Small intestine (tissue), 7 donors: ENCODE measurements around the gene P2RY11. TPM values are rescaled to one million over a fixed set of nuclear protein-coding genes. Genes with fewer than 3 reads are reported as not detected.

Experiments used
- DNase-seq, 2 donors: peaks; one replicate each; pipeline versions ENCODE4 v3.0.0 to v3.0.0-alpha.2; 2013
- FAIRE-seq: peaks from 2 replicates; lab custom pipeline; 2012; peaks lifted over from hg19 to GRCh38; lab: Jason Lieb, UNC
- H3K27ac ChIP-seq, 3 donors: one replicate each; pipeline ENCODE4 v1.5.1; 2013; ENCODE audit warnings: low read length in 2 of 3, mild to moderate bottlenecking in 2 of 3, control low read depth in 1 of 3, inconsistent platforms in 1 of 3, low read depth in 1 of 3, moderate library complexity in 1 of 3
- H3K27me3 ChIP-seq, 3 donors: one replicate each; pipeline ENCODE4 v1.6.1; 2013; ENCODE audit warnings: low read length in 3 of 3, inconsistent platforms in 1 of 3; ENCODE audit not compliant: control insufficient read depth in 3 of 3, insufficient read depth in 3 of 3
- H3K36me3 ChIP-seq, 3 donors: one replicate each; pipeline ENCODE4 v1.6.1; 2013; ENCODE audit warnings: low read length in 3 of 3, inconsistent platforms in 1 of 3, low read depth in 1 of 3, mild to moderate bottlenecking in 1 of 3, moderate library complexity in 1 of 3; ENCODE audit not compliant: control insufficient read depth in 3 of 3, insufficient read depth in 2 of 3
- H3K4me1 ChIP-seq, 3 donors: one replicate each; pipeline ENCODE4 v1.6.1; 2013; ENCODE audit warnings: low read length in 2 of 3, inconsistent platforms in 1 of 3, low read depth in 1 of 3, mild to moderate bottlenecking in 1 of 3, moderate library complexity in 1 of 3; ENCODE audit not compliant: control insufficient read depth in 3 of 3, insufficient read depth in 2 of 3
- H3K4me3 ChIP-seq, 3 donors: one replicate each; pipeline ENCODE4 v1.5.1; 2013; ENCODE audit warnings: low read length in 3 of 3, control low read depth in 1 of 3, inconsistent platforms in 1 of 3, low read depth in 1 of 3, mild to moderate bottlenecking in 1 of 3, moderate library complexity in 1 of 3
- H3K9me3 ChIP-seq, 2 donors: one replicate each; pipeline ENCODE4 v1.6.1; 2013; ENCODE audit warnings: low read depth in 1 of 2, low read length in 1 of 2; ENCODE audit not compliant: control insufficient read depth in 2 of 2, insufficient read depth in 1 of 2
- WGBS, 3 donors: extraction: QIAGEN DNeasy Blood & Tissue Kit; methylation state at CpG; one replicate each; pipeline ENCODE4 v1.1.7; 2013; 5-methylcytosine and 5-hydroxymethylcytosine counted together
- polyA plus RNA-seq, 4 donors: library from polyadenylated mRNA; stranded (reverse) in 3 of 4; unstranded in 1 of 4; fragments of 200-250 nt in 3 of 4; fragments of 120-200 nt in 1 of 4; gene quantifications; one replicate each; pipeline versions ENCODE4 v1.2.1 to v1.2.3, GENCODE V29; 2013
- donor health status: healthy with polysubstance abuse.
- donor health status: control.
- donor health status: control.
- donor health status: Bipolar disorder and iron deficiency.
- donor health status: healthy.

Gene P2RY11
- polyA plus RNA-seq, 4 donors, result 3.8 to 14.6 (median 9.9) TPM

DNA sequence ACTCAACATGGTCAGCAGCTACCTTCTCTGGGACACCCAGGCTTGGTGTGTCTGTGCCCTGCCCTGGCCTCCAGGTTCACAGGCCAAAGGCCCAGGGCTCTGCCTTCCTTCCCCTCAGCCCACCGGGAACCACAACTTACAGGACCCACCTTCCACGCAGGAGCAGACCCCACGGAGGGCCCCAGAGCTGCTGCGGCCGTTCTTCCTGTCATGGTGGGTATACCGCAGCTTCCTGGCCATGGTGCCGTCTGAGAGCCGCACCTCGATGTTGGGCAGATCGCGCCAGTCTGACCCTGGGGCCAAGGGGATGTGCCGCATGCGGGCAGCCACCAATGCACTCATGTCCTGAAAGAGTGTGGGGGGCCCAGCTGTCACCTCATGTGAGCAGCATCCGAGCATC is 25.4 kb downstream of the P2RY11 start:
- H3K4me3 ChIP-seq, result no peak overlapping the region
- no peak overlapping the region for H3K27ac ChIP-seq
- WGBS, 3 donors, result 95 to 98% (median 97%) methylated on average over 14 of the region's 14 CpGs
- no peaks in the 10 kb centered on the region for H3K9me3 ChIP-seq
- DNase-seq (no peak), FAIRE-seq (no peak)
- peaks cover 13 to 88% (median 16%) of the 10 kb centered on the region in 3 donors for H3K36me3 ChIP-seq
- H3K4me1 ChIP-seq, result no peaks in the 10 kb centered on the region
- H3K27me3 ChIP-seq, result no peaks in the 10 kb centered on the region

DNA sequence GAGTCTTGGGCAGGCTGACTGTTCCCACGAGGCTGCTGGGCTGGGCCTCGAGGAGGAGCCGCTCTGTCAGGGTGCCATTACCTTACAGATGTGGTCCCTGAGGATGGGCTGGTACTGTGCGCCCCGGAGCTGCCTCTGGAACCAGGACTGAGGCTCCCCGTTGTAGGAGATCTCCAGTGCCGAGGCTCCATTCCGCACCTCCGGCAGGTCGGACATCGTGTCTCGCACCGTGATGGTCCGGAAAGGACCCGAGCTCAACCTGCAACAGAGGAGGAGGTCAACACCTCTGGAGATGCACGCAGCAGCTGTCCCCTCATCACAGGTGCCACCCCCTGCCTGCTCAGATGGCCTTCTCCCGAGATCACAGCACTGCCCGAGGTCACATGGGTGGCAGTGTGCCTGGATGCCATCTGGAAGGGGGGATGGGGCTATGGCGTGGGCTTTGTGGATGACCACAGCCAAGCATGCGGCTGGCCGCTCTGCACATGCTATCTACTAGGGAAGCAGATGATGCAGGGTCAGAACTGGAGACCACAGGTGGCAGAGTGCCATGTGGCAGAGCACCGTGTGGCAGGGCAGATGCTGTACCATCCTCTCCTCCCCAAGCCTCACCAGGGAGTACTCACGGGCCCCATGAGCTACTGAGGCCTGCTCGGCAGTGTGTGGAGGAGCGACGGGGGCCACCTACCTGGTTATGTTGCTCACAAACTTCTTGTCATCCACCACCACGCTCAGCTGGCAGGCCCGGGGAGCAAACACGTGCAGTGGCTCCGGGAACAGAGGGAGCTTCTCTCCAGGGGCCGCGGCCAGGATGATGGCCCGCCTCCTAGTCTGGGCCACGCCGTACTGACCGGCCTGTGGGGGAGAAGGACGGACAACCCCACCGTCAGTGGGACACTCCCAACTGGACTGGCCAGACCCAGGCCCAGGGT is 26.5 kb downstream of the P2RY11 start:
- no peaks in the 10 kb centered on the region for H3K27me3 ChIP-seq
- H3K4me1 ChIP-seq, result no peaks in the 10 kb centered on the region
- 92 to 93% (median 92%) methylated on average over 38 of the region's 38 CpGs for WGBS, 3 donors
- H3K36me3 ChIP-seq, result peaks cover 13 to 91% (median 15%) of the 10 kb centered on the region in 3 donors
- DNase-seq, result no peak
- no peak overlapping the region for H3K27ac ChIP-seq
- H3K4me3 ChIP-seq, result no peak overlapping the region
- no peaks in the 10 kb centered on the region for H3K9me3 ChIP-seq
- FAIRE-seq, result no peak

DNA sequence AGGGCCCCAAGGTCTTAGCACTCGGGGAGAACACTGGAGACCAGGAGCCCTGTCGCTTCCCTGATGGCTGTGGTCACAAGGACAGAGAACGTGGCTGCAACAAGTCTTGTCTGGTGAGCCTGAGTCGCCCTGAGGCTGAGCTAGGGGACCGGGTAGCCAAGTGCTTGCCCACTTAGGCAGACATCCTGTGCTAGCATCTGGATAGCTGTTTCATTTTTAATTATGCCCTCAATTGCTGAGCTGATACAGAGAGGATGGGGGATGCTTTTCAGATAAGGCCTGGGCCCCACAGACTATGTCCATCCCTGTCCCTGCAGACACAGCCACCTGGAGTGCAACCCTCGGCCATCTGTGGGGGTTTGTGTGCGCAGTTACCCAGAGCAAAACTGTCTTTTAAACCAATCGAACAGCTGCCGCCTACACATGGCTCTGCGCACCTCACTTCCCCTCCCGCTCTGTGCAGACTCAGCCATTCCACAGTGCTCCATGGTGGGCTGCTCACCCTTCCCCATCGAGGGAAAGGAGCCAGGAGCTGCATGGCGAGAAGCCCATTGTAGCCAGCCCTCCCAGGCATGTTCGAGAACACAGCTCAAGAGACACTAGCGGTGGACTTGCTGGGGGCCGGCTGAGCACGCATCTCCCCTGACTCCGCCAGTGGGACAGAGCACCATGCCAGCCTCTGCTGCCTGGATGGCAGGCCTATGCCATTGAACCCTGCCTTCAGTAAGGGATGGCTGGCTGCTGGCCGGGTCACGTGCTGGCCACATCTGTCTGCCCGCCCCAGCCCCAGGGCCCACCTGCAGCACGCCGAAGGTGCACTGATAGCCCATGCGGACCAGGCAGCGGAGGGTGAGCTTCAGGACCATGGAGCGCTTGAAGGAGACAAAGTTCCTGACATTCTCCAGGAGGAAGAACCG is 27.6 kb downstream of the P2RY11 start:
- H3K9me3 ChIP-seq, result no peaks in the 10 kb centered on the region
- H3K36me3 ChIP-seq, result peaks cover 12 to 90% (median 13%) of the 10 kb centered on the region in 3 donors
- no peak overlapping the region for H3K4me3 ChIP-seq
- 93 to 94% (median 94%) methylated on average over 27 of the region's 27 CpGs for WGBS, 3 donors
- H3K27me3 ChIP-seq, result no peaks in the 10 kb centered on the region
- no peaks in the 10 kb centered on the region for H3K4me1 ChIP-seq
- H3K27ac ChIP-seq, result no peak overlapping the region
- DNase-seq (no peak), FAIRE-seq (no peak)

DNA sequence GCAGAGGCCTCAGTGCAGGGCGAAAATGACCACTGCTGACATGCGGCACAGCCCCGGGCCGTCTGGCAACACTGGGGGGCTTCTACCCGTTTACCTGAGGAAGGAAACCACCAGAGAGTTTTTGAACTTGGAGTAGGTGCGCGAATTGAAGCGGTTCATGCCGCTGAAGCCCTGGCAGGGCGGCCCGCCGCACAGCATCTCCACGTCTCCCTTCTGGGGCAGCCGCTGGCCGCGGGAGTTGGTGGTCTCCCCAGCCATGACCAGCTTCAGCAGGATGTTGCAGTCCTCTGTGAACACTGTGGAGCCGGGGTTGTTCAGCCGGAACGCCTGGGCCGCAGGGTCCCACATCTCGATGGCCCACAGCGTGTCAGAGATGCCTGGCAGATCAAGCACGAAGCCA is 28.5 kb downstream of the P2RY11 start:
- DNase-seq, result no peak
- H3K4me1 ChIP-seq, result no peaks in the 10 kb centered on the region
- H3K27ac ChIP-seq, result no peak overlapping the region
- WGBS, 3 donors, result 96 to 98% (median 98%) methylated on average over 22 to 23 of the region's 23 CpGs
- no peak overlapping the region for H3K4me3 ChIP-seq
- peaks cover 11 to 91% (median 13%) of the 10 kb centered on the region in 3 donors for H3K36me3 ChIP-seq
- H3K27me3 ChIP-seq, result no peaks in the 10 kb centered on the region
- FAIRE-seq, result no peak
- H3K9me3 ChIP-seq, result no peaks in the 10 kb centered on the region

DNA sequence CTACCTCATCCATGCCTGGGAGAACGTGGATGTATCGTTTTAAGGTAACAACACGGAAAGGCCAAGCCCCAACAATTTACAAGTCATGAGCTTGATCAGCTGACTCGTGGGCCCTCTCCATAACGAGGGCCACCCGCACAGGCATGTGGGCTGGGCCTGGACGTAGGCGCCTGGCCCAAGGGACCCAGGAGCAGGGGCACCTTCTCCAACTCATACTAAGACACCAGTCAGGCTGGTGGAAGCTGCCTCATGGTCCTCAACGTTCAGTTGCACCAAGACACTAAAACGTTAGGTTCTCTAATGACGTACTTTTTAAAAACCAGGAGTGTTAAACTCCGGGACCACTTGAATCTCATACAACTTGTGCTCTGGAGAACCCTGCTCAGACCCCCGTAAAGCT is 30.0 kb downstream of the P2RY11 start:
- Histone ChIP-seq H3K27me3 (no peaks in the 10 kb centered on the region), H3K27ac (no peak overlapping the region), H3K36me3 (peaks cover 16 to 91% (median 22%) of the 10 kb centered on the region in 3 donors), H3K4me1 (no peaks in the 10 kb centered on the region), H3K4me3 (no peak overlapping the region), H3K9me3 (no peaks in the 10 kb centered on the region)
- DNase-seq, result no peak
- no peak for FAIRE-seq
- 93 to 97% (median 95%) methylated on average over 13 of the region's 13 CpGs for WGBS, 3 donors

DNA sequence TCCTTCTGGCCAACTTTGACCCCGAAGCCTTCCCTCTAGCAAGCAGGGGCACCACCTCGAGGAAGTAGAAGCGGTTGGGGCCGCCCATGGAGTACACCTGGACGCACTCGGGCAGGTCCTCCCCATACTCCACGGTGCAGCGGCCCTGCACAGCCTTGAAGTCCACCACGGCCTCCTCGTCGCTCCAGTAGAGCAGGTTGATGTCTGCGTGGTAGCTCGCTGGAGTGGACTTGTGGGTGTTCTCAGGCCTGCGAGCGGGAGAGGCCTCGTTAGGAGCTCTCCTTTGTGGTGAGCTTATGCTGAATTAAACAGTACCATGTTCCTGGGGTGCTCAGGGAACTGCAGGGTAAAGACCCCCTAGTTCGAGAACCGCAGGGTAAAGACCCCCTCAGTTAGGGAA is 30.5 kb downstream of the P2RY11 start:
- Histone ChIP-seq H3K27me3 (no peaks in the 10 kb centered on the region), H3K4me1 (no peaks in the 10 kb centered on the region), H3K9me3 (no peaks in the 10 kb centered on the region), H3K27ac (peak overlapping the region in 1 of 3 donors; percentile 86), H3K4me3 (no peak overlapping the region), H3K36me3 (peaks cover 18 to 92% (median 22%) of the 10 kb centered on the region in 3 donors)
- no peak for FAIRE-seq
- 94 to 95% (median 95%) methylated on average over 18 of the region's 18 CpGs for WGBS, 3 donors
- no peak for DNase-seq

DNA sequence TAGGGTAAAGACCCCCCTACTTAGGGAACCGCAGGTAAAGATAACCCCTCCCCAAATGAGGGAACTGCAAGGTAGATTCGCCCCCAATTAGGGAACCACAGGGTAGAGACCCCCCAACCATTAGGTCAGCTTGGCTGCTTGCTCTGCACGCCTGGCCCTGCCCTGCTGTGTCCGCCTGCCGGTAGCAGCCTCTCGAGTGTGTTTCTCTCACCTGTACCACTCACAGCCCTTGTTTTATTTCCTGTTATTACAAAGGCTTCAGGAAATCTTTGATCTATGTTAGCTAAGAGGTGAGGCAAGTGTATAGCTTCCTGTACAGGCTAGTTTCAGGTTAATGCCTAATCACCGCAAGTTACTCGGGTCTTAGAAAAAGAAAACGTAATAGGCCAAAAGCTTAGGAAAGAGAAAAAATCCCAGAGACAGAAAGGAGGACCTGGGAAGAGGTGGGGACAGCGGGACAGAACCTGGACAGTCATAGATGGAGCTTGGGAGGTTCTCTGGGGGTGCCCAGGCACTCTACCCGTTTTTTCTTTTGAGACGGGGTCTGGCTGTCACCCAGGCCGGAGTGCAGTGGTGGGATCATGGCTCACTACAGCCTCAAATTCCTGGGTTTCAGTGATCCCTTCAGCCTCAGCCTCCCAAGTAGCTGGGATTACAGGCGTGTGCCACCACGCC is 31.3 kb downstream of the P2RY11 start:
- peak overlapping the region in 2 of 3 donors; percentile 24 to 87 for H3K27ac ChIP-seq

DNA sequence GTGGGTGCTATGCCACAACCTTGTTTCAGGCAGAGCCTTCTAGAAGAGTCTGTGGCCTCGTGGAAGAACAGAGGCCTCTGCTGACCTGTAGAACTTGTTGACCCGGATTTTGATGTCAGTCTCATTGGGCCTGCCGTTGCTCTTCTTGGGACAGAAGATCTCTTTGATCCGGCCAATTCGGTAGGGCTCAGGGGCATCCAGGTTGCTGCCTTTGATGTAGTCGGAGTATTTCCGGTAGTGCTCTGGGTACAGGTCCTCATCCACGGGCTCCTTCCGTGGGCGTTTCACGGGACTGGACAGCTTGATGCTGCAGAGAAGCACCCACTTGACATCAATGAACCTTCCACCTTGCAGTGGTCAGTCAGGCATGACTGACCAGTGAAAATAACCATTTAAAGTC is 32.2 kb downstream of the P2RY11 start:
- DNase-seq, result no peak

More for the DNA sequence above, 31.3 kb downstream of the P2RY11 start:
- DNase-seq (peak in 1 of 2 donors; percentile 49), FAIRE-seq (no peak)
- no peaks in the 10 kb centered on the region for H3K27me3 ChIP-seq
- peaks cover 19 to 90% (median 25%) of the 10 kb centered on the region in 3 donors for H3K36me3 ChIP-seq
- 70 to 84% (median 80%) methylated on average over 15 of the region's 15 CpGs for WGBS, 3 donors
- no peaks in the 10 kb centered on the region for H3K9me3 ChIP-seq
- H3K4me3 ChIP-seq, result no peak overlapping the region
- H3K4me1 ChIP-seq, result no peaks in the 10 kb centered on the region

More for the DNA sequence above, 32.2 kb downstream of the P2RY11 start:
- Histone ChIP-seq H3K27ac (peak overlapping the region in 2 of 3 donors; percentile 24 to 87), H3K36me3 (peaks cover 13 to 84% (median 22%) of the 10 kb centered on the region in 3 donors), H3K27me3 (no peaks in the 10 kb centered on the region), H3K4me1 (no peaks in the 10 kb centered on the region), H3K4me3 (no peak overlapping the region), H3K9me3 (no peaks in the 10 kb centered on the region)
- 80 to 88% (median 86%) methylated on average over 11 of the region's 11 CpGs for WGBS, 3 donors
- FAIRE-seq, result no peak
